SU-DHL-6 (cell line): ENCODE results near the gene CPPED1.

Experiments used
- H2AFZ ChIP-seq: fragments of 200-600 bp; sonication (generic); 2 replicates; pipeline ENCODE4 v1.6.1; 2014; ENCODE audit warnings: low read depth, mild to moderate bottlenecking, moderate library complexity, mixed read lengths, antibody characterized with exemption, low read length; ENCODE audit not compliant: severe bottlenecking
- H3F3A ChIP-seq: fragments of 200-600 bp; shearing (Covaris generic); 2 replicates; pipeline ENCODE4 v1.6.0; 2016; ENCODE audit warnings: antibody characterized with exemption, mild to moderate bottlenecking; ENCODE audit not compliant: insufficient read depth
- H3K27ac ChIP-seq: fragments of 200-600 bp; sonication (generic); 2 replicates; pipeline ENCODE4 v1.5.1; 2016; ENCODE audit warnings: low read depth, mild to moderate bottlenecking, low read length, moderate library complexity, mixed read lengths
- H3K27me3 ChIP-seq: fragments of 200-600 bp; sonication (generic), shearing (Covaris generic); 2 replicates; pipeline ENCODE4 v1.6.0; 2014; ENCODE audit warnings: mild to moderate bottlenecking, low read length
- H3K36me3 ChIP-seq: fragments of 200-600 bp; sonication (generic); 2 replicates; pipeline ENCODE4 v1.6.1; 2014; ENCODE audit warnings: mild to moderate bottlenecking, low read length, mixed read lengths
- H3K4me2 ChIP-seq: fragments of 300-600, 200-600 bp; shearing (Covaris generic), sonication (generic); 2 replicates; pipeline ENCODE4 v1.6.0; 2014; ENCODE audit warnings: low read length, low read depth, mild to moderate bottlenecking; ENCODE audit not compliant: poor library complexity, severe bottlenecking
- H3K4me3 ChIP-seq: fragments of 200-600 bp; sonication (generic); 2 replicates; pipeline ENCODE4 v1.5.1; 2014; ENCODE audit warnings: antibody characterized with exemption, low read length, mild to moderate bottlenecking, mixed read lengths; ENCODE audit not compliant: insufficient read depth, poor library complexity, severe bottlenecking
- H3K79me2 ChIP-seq: fragments of 200-600 bp; sonication (generic); 2 replicates; pipeline ENCODE4 v1.6.1; 2014; ENCODE audit warnings: mild to moderate bottlenecking, low read length, moderate library complexity; ENCODE audit not compliant: insufficient read depth
- H3K9ac ChIP-seq: fragments of 200-600 bp; sonication (generic); 2 replicates; pipeline ENCODE4 v1.7.0; 2014; ENCODE audit warnings: mild to moderate bottlenecking, low read length
- H3K9me2 ChIP-seq: fragments of 200-600 bp; sonication (generic); replicated peaks from 2 replicates; pipeline ENCODE4 v1.6.1; 2014; ENCODE audit warnings: low read length; ENCODE audit not compliant: insufficient read depth
- H3K9me3 ChIP-seq: fragments of 200-600 bp; sonication (generic); 2 replicates; pipeline ENCODE4 v1.6.1; 2014; ENCODE audit warnings: low read length, mixed read lengths; ENCODE audit not compliant: insufficient read depth
- H4K20me1 ChIP-seq: fragments of 200-600 bp; sonication (generic); 2 replicates; pipeline ENCODE4 v1.6.1; 2014; ENCODE audit warnings: low read depth, mild to moderate bottlenecking, antibody characterized with exemption, low read length, moderate library complexity, mixed read lengths
- CTCF ChIP-seq: fragments of 200-600 bp; sonication (generic); IDR thresholded peaks from one replicate; pipeline ENCODE4 v1.5.1; 2017; ENCODE audit warnings: antibody characterized with exemption, mild to moderate bottlenecking, low read length, moderate library complexity; ENCODE audit not compliant: insufficient read depth, poor library complexity, severe bottlenecking
- EZH2phosphoT487 ChIP-seq: fragments of 200-600 bp; sonication (generic), shearing (Covaris generic); conservative IDR thresholded peaks from 2 replicates; pipeline ENCODE4 v1.6.1; 2018; ENCODE audit warnings: mild to moderate bottlenecking, antibody characterized with exemption, low read length, moderate library complexity, mixed read lengths

The CPPED1 gene

DNA sequence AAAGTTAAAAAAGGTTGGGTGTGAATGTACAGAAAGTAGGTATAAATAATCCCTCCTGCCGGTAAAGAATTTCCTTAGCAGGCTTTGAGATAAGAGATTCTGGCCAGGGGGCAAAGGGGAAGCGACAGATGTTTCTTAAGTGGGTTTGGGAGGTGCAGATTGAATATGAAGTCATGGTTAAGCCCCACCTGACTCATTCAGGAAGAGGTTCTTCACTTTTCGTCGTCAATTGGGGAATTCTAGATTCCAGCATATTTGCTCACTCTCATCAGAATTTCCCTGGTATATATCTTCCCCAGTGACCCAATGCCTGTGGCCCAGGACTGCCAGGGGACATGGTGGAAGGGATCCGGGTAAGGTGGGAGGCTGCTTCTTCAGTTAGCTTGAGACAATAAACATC lies 127.8 kb downstream of the CPPED1 start:
- Histone ChIP-seq H3K27ac (no peak overlapping the region), H3K4me3 (no peak overlapping the region)
- TF ChIP-seq EZH2phosphoT487 = no peak
- no peak for TF ChIP-seq CTCF

GRCh38 chr16:12675046-12675445 lies 128.6 kb downstream of the CPPED1 start:
- Histone ChIP-seq H3K27me3 (no peaks in the 10 kb centered on the region), H4K20me1 (no peaks in the 10 kb centered on the region), H3K79me2 (no peaks in the 10 kb centered on the region), H3K9ac (no peak overlapping the region), H3K9me3 (no peaks in the 10 kb centered on the region), H3K4me2 (no peak overlapping the region), H3K27ac (no peak overlapping the region), H3K9me2 (no peaks in the 10 kb centered on the region), H3K36me3 (no peaks in the 10 kb centered on the region), H2AFZ (no peak overlapping the region), H3F3A (no peaks in the 10 kb centered on the region), H3K4me3 (no peak overlapping the region)
- no peak for TF ChIP-seq CTCF
- no peak for TF ChIP-seq EZH2phosphoT487

More for the DNA sequence above, 127.8 kb downstream of the CPPED1 start:
- no peaks in the 10 kb centered on the region for H3K9me3 ChIP-seq
- H3K9me2 ChIP-seq = no peaks in the 10 kb centered on the region
- no peak overlapping the region for H2AFZ ChIP-seq
- H4K20me1 ChIP-seq = no peaks in the 10 kb centered on the region
- H3K9ac ChIP-seq = no peak overlapping the region
- H3F3A ChIP-seq = no peaks in the 10 kb centered on the region
- H3K27me3 ChIP-seq = no peaks in the 10 kb centered on the region
- H3K4me2 ChIP-seq = no peak overlapping the region
- no peaks in the 10 kb centered on the region for H3K79me2 ChIP-seq
- no peaks in the 10 kb centered on the region for H3K36me3 ChIP-seq

- H3K9ac ChIP-seq = no peak overlapping the region
- no peak overlapping the region for H3K4me3 ChIP-seq
- H3F3A ChIP-seq = no peaks in the 10 kb centered on the region
- no peak overlapping the region for H3K27ac ChIP-seq
- no peak overlapping the region for H3K4me2 ChIP-seq
- no peaks in the 10 kb centered on the region for H3K79me2 ChIP-seq
- H4K20me1 ChIP-seq = no peaks in the 10 kb centered on the region
- no peaks in the 10 kb centered on the region for H3K27me3 ChIP-seq
- no peak overlapping the region for H2AFZ ChIP-seq
- no peaks in the 10 kb centered on the region for H3K9me2 ChIP-seq
- no peaks in the 10 kb centered on the region for H3K36me3 ChIP-seq
- no peak for TF ChIP-seq EZH2phosphoT487
- TF ChIP-seq CTCF = no peak
- H3K9me3 ChIP-seq = no peaks in the 10 kb centered on the region
These were observed 129.2 kb downstream of the CPPED1 start for GRCh38 chr16:12674524-12674923.

DNA sequence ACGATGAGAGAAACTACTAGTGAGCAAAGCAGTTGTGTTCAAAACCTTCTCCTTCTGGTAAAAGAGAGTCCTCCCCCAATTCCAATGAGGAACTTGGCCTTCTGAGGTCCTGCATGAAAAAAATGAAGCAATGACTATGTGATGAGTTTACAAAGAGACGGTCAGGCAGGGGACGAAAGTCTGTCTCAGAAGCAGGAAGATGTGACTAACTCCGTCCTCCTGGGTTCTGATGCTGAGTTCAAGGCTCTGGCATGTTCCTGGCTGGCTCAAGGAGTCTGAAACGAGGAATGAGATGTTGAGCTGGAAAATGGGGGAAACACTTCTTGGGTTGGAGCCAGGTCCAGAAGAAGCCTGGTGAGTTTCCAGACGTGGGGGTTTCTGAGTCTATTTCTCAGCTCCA lies 129.6 kb downstream of the CPPED1 start:
- Histone ChIP-seq H3K79me2 (no peaks in the 10 kb centered on the region), H4K20me1 (no peaks in the 10 kb centered on the region), H2AFZ (no peak overlapping the region), H3K9ac (no peak overlapping the region), H3K27me3 (no peaks in the 10 kb centered on the region), H3K9me3 (no peaks in the 10 kb centered on the region), H3K4me2 (no peak overlapping the region), H3F3A (no peaks in the 10 kb centered on the region), H3K36me3 (no peaks in the 10 kb centered on the region), H3K9me2 (no peaks in the 10 kb centered on the region), H3K27ac (no peak overlapping the region), H3K4me3 (no peak overlapping the region)
- TF ChIP-seq CTCF (no peak), EZH2phosphoT487 (no peak)
